HG02885 (cell line): Measurements from ENCODE around the gene FBXW11.
"Not testable (repeated sequence)": the region's sequence is repeated elsewhere in the genome, so short reads cannot be mapped to it uniquely, and the experiment has no call there.

Experiments
- ATAC-seq: cut with Tn5 transposase; IDR thresholded peaks from one replicate; pipeline ENCODE4 v1.9.1; 2021; ENCODE audit warnings: mild to moderate bottlenecking; ENCODE audit not compliant: unreplicated experiment, poor library complexity

Gene FBXW11

DNA sequence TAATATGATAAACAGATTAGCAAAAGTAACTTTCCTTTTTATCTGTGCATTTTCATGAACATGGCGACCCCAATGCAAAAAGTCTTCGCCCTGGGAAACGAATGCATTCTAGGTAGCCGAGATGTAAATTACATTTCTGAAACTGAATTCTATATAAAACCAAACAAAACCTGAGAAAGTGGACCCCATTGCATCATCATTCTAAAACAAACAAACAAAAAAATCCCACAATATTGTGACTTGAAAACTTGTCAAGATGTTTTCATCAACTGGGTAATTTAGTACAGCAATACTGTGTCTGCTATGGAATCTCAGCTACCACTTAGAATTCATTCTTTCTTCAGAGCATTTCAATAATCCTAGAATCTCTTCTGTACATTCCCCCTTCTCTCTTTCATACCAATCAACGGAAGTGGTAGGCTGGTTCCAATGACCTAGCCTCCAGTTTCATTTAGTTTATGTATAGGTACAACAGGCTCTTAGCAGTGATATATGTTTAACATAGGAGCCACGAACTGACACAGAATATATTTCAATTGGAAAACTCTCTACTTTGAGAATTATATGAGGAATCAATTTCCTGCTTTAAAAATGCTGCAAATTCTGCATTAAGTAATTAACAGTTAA is 85.6 kb downstream of the FBXW11 start:
- peak; percentile 67 for ATAC-seq

DNA sequence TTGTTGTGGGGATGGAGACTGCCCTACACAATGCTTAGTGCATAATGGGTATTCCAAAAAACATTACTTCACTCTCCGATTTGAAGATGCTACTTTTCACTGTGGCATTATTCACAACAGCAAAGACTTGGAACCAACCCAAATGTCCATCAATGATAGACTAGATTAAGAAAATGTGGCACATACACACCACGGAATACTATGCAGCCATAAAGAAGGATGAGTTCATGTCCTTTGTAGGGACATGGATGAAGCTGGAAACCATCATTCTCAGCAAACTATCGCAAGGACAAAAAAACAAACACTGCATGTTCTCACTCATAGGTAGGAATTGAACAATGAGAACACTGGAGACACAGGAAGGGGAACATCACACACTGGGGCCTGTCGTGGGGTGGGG is 90.7 kb downstream of the FBXW11 start:
- not testable (repeated sequence) for ATAC-seq

DNA sequence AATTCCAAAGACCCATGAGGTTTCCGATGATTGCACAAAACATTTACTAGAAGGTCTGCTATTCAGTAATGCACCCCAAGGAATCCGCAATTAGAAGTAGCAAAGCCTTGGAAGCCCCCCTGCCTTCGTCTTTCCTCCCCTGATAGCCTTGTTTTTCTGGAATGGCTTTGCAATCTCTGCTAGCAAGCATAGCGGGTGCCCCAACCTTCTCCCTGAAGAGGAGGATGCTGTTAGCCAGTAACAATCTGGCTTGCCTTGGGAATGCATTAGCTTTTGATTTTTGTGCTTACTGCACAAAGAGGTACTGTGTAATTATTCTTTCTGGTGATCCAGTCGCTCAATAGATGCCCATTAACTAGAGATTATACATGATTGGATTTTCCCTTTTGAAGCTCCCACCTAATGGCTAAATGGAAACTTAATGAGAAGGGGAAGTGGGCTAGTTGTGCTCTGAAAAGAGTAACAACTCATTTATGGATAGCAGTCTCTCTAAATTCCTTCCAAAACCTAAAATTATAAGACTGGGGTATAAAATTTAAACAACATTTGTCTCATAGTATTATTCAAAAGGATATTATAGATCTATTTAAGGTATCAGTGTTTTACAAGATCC is 91.6 kb downstream of the FBXW11 start:
- ATAC-seq = no peak

DNA sequence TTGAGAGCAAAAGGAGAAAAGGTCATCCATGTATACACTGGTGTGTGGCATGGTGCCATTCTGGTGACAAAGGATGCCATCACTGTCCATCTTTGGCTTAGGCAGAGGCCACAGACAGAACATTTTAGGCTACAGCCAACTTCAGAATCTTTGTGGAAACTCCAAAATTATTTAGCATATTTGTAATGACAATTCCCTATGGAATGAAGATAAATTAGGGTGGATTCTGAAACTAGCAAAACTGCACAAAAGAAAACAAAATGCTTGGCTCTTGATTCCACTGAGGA is 92.5 kb downstream of the FBXW11 start:
- no peak for ATAC-seq

DNA sequence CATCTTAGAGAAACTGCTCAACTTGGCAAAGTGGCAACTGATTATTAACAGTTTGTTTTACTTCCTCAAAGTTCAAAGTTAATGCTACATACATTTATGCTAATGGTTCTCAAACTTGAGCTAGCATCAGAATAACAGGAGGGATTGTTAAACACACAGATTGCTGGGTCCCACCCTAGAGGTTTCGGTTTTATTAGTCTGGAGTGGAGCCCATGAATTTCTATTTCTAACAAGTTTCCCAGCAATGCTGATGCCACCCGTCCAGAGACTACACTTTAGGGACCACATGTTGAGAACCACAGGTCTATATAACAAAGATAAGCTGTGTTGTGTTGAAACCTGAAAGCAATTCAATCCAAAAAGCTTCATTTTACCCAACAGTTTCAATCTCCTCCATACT is 95.3 kb downstream of the FBXW11 start:
- ATAC-seq = no peak

DNA sequence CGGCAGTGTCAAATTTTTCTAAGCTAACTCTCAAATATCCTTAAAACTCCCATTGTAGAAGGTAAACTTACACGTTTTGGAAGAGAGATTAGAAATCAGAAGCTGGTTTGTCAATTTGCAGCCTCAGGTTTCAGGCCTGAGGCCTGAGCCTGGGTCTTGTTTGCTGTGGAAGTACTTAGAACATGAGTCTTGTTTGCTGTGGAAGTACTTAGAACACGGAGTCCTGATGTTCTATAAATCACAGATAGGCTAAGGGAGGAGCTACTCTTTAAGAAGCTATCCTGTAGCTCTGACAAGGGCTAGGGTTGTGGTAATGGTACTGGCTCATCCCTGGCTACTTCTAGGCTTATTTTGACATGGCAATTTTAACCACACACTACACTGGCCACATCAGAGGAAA is 97.8 kb downstream of the FBXW11 start:
- ATAC-seq = no peak

GRCh38 chr5:171907725-171908343 is 98.6 kb downstream of the FBXW11 start:
- peak; percentile 62 for ATAC-seq

DNA sequence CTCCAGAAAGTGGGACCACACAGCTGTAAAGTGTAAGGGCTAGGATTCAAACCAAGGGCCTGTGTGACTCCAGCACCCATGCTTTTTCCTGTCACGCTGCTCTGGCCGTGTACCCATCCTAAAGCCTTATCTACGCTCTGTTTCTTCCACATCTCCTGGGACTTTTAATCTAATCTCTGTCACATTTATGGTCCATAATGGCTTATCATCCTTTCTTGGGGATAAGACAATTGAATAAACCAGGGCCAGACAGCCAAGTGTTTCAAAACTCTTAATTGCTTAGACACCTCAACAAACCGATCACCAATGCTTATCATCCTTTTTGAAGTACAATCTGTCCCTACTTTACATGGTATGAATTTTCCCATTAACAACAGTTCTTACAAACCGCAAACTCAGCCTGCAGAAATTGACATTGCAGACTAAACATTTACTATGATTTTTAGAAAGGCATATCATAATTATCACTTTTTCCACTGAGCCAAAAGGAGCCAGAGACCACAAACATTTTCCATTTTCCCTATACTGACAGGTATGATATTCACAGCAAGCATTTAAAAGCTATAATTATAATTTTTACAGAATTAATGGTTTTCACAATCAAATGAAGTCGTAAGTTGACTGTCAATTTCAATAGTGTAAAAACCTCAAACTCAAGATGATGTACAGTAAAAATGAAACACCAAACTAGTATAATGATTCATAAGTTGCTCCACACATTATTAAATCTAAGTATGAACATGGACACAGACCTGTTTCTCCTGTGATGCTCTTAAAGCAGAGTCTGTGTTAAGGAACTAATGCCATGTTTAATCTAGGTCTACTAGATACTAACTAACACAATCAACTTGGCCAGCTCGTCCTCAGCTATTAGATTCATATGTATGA is 99.5 kb downstream of the FBXW11 start:
- ATAC-seq = no peak

GRCh38 chr5:171906066-171906570 is 100.3 kb downstream of the FBXW11 start:
- ATAC-seq = no peak

- no peak for ATAC-seq
Observed at GRCh38 chr5:171904886-171905285, 101.6 kb downstream of the FBXW11 start.

- ATAC-seq = no peak
Observed at GRCh38 chr5:171901764-171902163, 104.7 kb downstream of the FBXW11 start.

- ATAC-seq = no peak
Observed at GRCh38 chr5:171899792-171900191, 106.6 kb downstream of the FBXW11 start.

GRCh38 chr5:171898879-171899278 is 107.6 kb downstream of the FBXW11 start:
- ATAC-seq = no peak

- no peak for ATAC-seq
Observed at GRCh38 chr5:171898386-171898785, 108.1 kb downstream of the FBXW11 start.

DNA sequence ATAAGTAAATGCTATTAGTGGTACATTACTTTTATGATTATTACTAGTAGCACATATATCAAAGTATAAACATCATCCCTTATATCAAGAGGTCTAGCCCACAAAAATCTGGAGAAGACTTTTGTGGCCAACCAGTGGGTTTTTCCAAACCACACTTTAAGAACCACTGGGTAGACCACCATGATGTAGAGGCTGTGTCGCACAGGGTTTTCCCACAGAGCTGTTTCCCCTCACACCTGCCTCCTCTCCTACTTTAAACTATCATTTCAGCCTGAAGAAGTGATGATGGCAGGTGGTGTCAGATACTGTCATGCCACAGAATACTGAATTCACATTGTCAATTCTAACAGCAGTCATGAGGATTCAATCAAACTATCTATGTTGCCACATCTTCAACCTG is 109.2 kb downstream of the FBXW11 start:
- no peak for ATAC-seq

DNA sequence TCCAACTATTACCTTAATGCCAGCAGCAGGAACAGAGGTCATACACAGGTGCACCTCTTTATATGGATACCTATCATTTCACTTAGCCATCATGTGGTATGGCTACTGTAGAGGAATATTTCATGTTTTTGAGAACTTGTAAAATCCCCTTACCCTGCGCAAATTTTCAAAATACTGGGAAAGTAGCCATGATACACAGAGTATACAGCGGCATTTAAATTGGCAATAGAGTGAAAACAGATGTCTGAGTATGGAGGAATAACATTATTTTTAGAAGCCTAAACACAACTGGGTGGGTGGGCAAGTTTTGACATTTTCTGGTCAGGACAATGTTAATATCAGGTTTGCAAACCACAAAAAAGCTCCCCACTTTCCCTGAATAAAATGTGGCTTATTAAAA is 111.4 kb downstream of the FBXW11 start:
- no peak for ATAC-seq

- ATAC-seq = no peak
Observed at GRCh38 chr5:171893290-171893886, 113.0 kb downstream of the FBXW11 start.

- no peak for ATAC-seq
Observed at GRCh38 chr5:171891595-171891994, 114.8 kb downstream of the FBXW11 start.

DNA sequence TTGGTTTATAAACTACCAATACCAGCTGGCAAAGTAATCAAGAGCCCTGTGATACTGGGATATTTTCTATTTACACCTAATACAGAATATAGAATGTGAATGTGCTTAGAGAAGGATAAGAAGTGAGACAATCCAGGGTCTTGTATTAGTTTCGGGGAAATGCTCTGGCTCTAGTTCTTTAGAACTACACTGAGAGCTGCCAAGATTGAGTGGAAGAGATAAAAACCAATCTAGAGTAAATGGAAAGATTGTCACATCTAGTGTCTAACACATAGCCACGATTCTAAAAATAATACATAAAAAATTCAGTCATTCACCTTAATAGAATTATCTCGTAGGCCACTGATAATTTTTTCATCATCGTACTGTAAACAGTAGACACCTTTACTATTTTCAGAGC is 115.3 kb downstream of the FBXW11 start:
- ATAC-seq = no peak

DNA sequence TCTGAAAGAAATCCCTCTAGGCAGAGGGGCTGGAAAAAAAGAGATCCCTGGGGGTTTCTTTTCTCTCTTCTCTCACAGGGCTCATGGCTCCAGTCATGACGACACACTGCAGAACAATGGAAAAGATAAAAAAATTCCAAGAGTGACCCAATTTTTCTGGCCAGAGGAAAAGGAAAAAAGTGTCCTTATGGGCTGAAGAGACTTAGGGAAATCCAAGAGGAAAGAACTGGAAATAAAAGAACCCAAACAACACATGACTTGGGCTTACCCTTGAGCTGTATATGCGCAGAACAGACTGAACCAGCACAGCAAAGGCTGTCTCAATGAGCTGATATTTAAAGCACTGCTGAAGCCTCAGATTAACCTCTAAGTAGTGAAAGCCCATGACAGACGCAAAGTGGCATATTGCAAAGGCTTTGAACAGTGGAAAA is 118.4 kb downstream of the FBXW11 start:
- ATAC-seq = no peak

DNA sequence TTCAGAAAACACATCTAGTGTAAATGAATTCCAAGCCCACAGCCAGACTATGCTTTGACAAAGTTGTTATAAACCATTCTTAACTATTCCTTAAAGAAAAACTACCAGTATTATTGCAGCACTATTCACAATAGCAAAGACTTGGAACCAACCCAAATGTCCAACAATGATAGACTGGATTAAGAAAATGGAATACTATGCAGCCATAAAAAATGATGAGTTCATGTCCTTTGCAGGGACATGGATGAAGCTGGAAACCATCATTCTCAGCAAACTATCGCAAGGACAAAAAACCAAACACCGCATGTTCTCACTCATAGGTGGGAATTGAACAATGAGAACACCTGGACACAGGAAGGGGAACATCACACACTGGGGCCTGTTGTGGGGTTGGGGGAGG is 120.4 kb downstream of the FBXW11 start:
- ATAC-seq = not testable (repeated sequence)
